ENCODE measurements around the gene L2HGDH. TPM values are rescaled to one million over a fixed set of nuclear protein-coding genes. Genes with fewer than 3 reads are reported as not detected.

The L2HGDH gene
- total and polyA plus RNA-seq, 9 of the 15 experiments (the other 6 are each of a cell fraction or from before 2014, with no cell fraction given), result 1.7 to 16.1 (median 10.5) TPM

- no peak for TF ChIP-seq CREB5 (CRISPR knock-in tag; IDR thresholded peaks at IDR 0.05)
- TF ChIP-seq ZNF3 (CRISPR knock-in tag; IDR thresholded peaks at IDR 0.05), result no peak
- no peak for TF ChIP-seq PRDM10 (IDR thresholded peaks at IDR 0.05; ENCODE audit: partially characterized antibody)
- TF ChIP-seq CBFA2T3 (IDR thresholded peaks at IDR 0.05), result peak; percentile 77
- TF ChIP-seq CHCHD3 (CRISPR knock-in tag; IDR thresholded peaks at IDR 0.05), result no peak
- TF ChIP-seq DEAF1 (CRISPR knock-in tag; IDR thresholded peaks at IDR 0.05), result no peak
- TF ChIP-seq TCF3 (CRISPR knock-in tag; IDR thresholded peaks at IDR 0.05), result peak; percentile 44
- TF ChIP-seq ZNF695 (CRISPR knock-in tag; IDR thresholded peaks at IDR 0.05), result no peak
- TF ChIP-seq ZNF316 (IDR thresholded peaks at IDR 0.05), result peak; percentile 42
- no peak for TF ChIP-seq RBM25 (IDR thresholded peaks at IDR 0.05; ENCODE audit: low read depth, low read length, severe bottlenecking)
- TF ChIP-seq TFAP4 (CRISPR knock-in tag; IDR thresholded peaks at IDR 0.05; ENCODE audit: borderline replicate concordance), result peak; percentile 69; the same call in 1 of the 2 replicates
- TF ChIP-seq KHSRP (IDR thresholded peaks at IDR 0.05), result no peak
- no peak for TF ChIP-seq ZFP1 (CRISPR knock-in tag; IDR thresholded peaks at IDR 0.05)
- no peak for TF ChIP-seq ZHX1 (conservative IDR thresholded peaks at IDR 0.05; ENCODE audit: low read length)
- no peak for TF ChIP-seq FOXK1 (CRISPR knock-in tag; IDR thresholded peaks at IDR 0.05; ENCODE audit: borderline replicate concordance)
- TF ChIP-seq SRSF3 (IDR thresholded peaks at IDR 0.05; ENCODE audit: insufficient read depth, low read length), result no peak
- TF ChIP-seq YBX1 (IDR thresholded peaks at IDR 0.05), result no peak
- TF ChIP-seq ZNF140 (CRISPR knock-in tag; IDR thresholded peaks at IDR 0.05), result no peak
Measured at GRCh38 chr14:50335989-50336824, 24.2 kb upstream of the L2HGDH start (continued).
